Mucosa of gallbladder (tissue), 1 donor: ENCODE data around the gene CCDC40. TPM values are rescaled to one million over a fixed set of nuclear protein-coding genes. Genes with fewer than 3 reads are reported as not detected.

Source experiments
- DNase-seq: peaks from one replicate; pipeline ENCODE4 v3.0.0-alpha.2; 2020; ENCODE audit warnings: low spot score
- total RNA-seq: library from RNA; stranded (reverse); gene quantifications from one replicate; pipeline ENCODE4 v1.2.1, GENCODE V29; 2021
- donor health status: DM: no; HTN: no; CAD: no.

CCDC40 gene
- total RNA-seq, 1 donor from 2014 or later, result 13.5 TPM

DNA sequence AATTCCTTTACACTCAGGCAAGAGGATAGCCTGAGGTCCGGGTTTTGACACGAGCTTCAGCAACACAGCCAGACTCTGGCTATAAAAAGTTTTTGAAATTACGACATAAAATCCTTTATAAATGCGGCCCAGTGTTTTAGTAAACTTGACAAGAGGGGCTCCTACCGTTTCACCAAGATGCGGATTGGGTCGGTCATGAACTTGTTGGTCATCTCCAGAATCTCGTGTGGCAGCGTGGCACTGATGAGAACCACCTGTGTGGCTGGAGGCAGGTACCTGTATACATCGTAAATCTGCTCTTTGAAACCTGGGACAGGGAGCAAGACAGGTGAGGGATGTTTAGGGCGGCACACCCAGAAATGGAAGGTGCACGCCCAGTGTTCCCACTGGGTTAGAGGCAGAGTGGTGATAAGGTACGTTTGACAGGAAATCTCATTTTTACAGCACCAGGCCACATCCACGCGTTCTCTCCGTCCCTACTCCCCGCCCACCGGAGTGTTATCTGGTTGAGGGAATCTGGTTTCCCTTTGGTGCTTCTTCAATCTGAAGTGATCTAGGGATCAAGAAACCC, 102.5 kb downstream of the CCDC40 start:
- no peak for DNase-seq

- no peak for DNase-seq
These were observed 105.2 kb downstream of the CCDC40 start for GRCh38 chr17:80141463-80142165.

DNA sequence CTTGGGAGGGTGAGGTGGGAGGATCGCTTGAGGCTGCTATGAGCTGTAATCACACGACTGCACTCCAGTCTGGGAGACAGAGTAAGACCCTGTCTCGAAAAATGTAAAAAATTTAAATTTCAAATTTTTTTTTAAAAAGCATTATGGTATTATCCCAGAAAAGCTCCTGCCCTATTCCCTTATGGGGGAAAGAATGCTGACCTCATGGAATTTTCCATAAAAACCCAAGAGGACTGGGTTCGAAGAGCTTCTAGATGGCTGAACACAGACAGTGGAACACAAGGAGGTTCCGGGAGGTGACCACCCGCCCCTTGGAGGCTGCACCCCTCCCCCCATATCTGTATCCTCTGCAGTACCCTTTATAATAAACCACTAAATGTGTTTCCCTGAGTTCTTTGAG, 106.5 kb downstream of the CCDC40 start:
- no peak for DNase-seq

DNA sequence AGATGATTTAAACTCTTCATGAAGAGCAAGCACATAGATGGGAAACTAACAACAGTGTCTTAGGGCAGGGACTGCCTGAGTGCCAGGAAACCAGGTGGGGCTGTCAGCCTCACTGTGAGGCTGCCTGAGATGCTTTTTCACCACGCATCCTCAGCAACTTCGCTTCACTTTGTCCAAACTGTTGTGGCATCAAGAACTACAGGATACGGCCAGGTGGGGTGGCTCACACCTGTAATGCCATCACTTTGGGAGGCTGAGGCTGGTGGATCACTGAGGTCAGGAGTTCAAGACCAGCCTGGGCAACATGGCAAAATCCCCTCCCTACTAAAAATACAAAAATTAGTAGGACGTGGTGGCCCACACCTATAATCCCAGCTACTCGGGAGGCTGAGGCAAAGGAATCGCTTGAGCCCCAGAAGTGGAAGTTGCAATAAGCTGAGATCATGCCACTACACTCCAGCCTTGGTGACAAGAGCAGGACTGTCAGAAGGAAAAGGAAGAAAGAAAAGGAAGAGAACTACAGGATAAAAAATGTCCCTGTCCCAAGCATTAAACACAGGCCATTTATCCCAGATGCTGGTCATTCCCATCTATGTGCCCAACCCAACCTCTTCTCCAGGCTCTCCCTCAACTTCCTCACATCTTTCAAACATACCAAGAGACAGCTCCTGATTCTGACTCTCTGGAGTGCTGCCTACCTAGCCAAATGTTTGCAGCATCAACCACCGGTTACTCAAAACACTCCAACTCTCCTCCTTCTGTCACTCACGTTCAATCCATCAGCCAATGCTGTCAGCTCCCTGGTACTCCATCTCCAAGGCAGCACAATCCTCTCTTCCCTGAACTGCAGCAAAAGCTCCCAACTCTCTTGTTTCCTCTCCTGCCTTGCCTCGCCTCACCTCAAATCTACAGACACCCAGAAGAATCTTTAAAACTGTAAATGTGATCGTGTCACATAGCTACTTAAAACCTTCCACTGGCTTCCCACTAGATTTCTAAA, 108.9 kb downstream of the CCDC40 start:
- no peak for DNase-seq

GRCh38 chr17:80146121-80147034, 109.9 kb downstream of the CCDC40 start:
- DNase-seq, result no peak

DNA sequence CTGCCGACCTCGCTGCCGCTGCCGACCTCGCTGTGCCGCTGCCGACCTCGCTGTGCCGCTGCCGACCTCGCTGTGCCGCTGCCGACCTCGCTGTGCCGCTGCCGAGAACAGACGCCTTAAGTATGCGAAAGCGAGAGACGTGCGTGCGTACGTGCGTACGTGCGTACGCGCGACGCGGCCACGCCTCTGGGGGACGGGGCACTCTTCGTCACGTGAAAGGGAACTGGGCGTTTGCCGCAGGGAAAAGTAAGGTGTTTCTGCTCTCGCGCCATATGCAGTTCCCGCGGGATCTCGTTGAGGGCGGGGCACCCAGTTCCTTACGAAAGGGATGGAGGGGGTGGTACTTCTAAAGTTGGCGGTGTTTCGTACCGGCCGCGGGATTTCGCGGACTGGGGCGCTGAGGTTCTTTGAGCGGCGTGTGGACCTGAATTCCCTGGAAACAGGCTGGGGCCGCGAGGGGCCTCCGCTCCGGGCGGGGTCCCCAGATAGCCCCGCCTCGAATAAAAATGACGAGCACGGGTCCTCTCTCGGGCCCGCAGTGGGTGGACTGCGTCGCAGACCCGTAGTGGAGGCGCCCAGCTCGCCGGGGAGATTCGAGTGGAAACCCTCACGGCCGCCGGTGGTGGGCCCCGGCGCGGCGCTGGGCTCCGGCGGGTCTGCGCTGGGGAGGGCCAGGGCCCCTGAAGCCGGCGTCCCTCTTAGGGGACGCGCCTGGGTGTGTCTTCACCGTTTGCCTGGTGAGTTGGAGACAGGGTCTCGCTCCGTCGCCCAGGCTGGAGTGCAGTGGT, 110.8 kb downstream of the CCDC40 start, which contains the start of gene EIF4A3:
Gene EIF4A3 (minus strand): TSS at position 94 of the 788 bp plus-strand sequence. CDS start 167 bp downstream, outside the sequence.
- peak; percentile 99 for DNase-seq

Other genes with a start within 250 kb of the CCDC40 start
- gene CBX8, start 239.6 kb upstream of the CCDC40 start, total RNA-seq, result 9.7 TPM
- gene CBX4, start 197.2 kb upstream of the CCDC40 start, total RNA-seq, result 36.7 TPM
- gene TBC1D16, start 770 bp upstream of the CCDC40 start, total RNA-seq, result 38.4 TPM
- gene GAA, start 64.9 kb downstream of the CCDC40 start, total RNA-seq, result 105 TPM
- 57.9 TPM for gene EIF4A3, start 110.5 kb downstream of the CCDC40 start, total RNA-seq
- gene CARD14, start 133.4 kb downstream of the CCDC40 start, total RNA-seq, result 0.29 TPM
- gene SGSH, start 183.7 kb downstream of the CCDC40 start, total RNA-seq, result 64.8 TPM
- gene SLC26A11, start 183.8 kb downstream of the CCDC40 start, total RNA-seq, result 16.3 TPM
- gene RNF213, start 224.2 kb downstream of the CCDC40 start, total RNA-seq, result 147 TPM